ENCODE measurements around the gene MT1B. TPM values are rescaled to one million over a fixed set of nuclear protein-coding genes. Genes with fewer than 3 reads are reported as not detected.

The MT1B gene
- total RNA-seq, 1 experiment from 2014 or later: not detected

- H3K9me3 Mint-ChIP-seq: peaks cover 0 to 13% of the 10 kb centered on the region in 2 experiments; a peak in 2 of 5 replicates
- no peak for TF ChIP-seq CTCF (conservative IDR thresholded peaks at IDR 0.05)
- H2BK12ac ChIP-seq (ENCODE audit: insufficient read length, low read depth, low read length): no peak overlapping the region
- no peak overlapping the region for H3K4ac ChIP-seq (ENCODE audit: low read depth, low read length)
- H2AFZ ChIP-seq (ENCODE audit: low read length): no peak overlapping the region
- H3K14ac ChIP-seq (ENCODE audit: insufficient read depth, low read length): no peak overlapping the region
- no peaks in the 10 kb centered on the region; the same call in 1 of the 2 replicates for H3K4me1 ChIP-seq (ENCODE audit: insufficient read depth, low read length)
- H3K4me3 Mint-ChIP-seq: no peak overlapping the region
- no peak overlapping the region for H4K91ac ChIP-seq (ENCODE audit: insufficient read length, low read depth, low read length)
- no peak overlapping the region for H3K9ac ChIP-seq (ENCODE audit: extremely low read depth, insufficient read length, low read length)
- H2BK5ac ChIP-seq (ENCODE audit: insufficient read length, low read length): no peak overlapping the region
- no peaks in the 10 kb centered on the region for H4K20me1 ChIP-seq (ENCODE audit: control insufficient read depth, insufficient read depth, insufficient read length)
- H3K27me3 ChIP-seq (ENCODE audit: insufficient read depth, low read length): peaks cover 86% of the 10 kb centered on the region
- no peak overlapping the region for H3K4me2 ChIP-seq (ENCODE audit: insufficient read depth, insufficient read length, low read length)
- H2BK15ac ChIP-seq (ENCODE audit: low read depth, low read length): no peak overlapping the region
- H3K23me2 ChIP-seq (ENCODE audit: insufficient read length, low read depth, low read length, poor library complexity, severe bottlenecking): peaks cover 16% of the 10 kb centered on the region
- H3K36me3 Mint-ChIP-seq (ENCODE audit: insufficient read depth in 1 of 3, low read depth in 3 of 3): no peaks in the 10 kb centered on the region
- H4K5ac ChIP-seq (ENCODE audit: insufficient read length, low read depth, low read length): no peak overlapping the region
- no peaks in the 10 kb centered on the region for H3K79me1 ChIP-seq (ENCODE audit: insufficient read depth, low read depth, low read length, poor library complexity, severe bottlenecking)
- H3K18ac ChIP-seq (ENCODE audit: insufficient read length, low read depth, low read length): no peak overlapping the region
- no peak overlapping the region for H3T11ph ChIP-seq (ENCODE audit: low read length)
- H4K8ac ChIP-seq (replicated peaks; ENCODE audit: insufficient read length, low read depth, low read length): no peak overlapping the region
- no peaks in the 10 kb centered on the region for H3K79me2 ChIP-seq (ENCODE audit: insufficient read depth, low read length)
- H3K4me1 Mint-ChIP-seq: peaks cover 24 to 32% of the 10 kb centered on the region in 2 experiments
- no CpG with 5 or more reads among the region's 3 CpGs for WGBS (ENCODE audit: extremely low coverage, insufficient read length, low lambda C conversion rate)
- peaks cover 98% of the 10 kb centered on the region for H3K27me3 Mint-ChIP-seq (ENCODE audit: low read depth)
- no peak overlapping the region for H3K27ac Mint-ChIP-seq
- H2AK5ac ChIP-seq (ENCODE audit: insufficient read length, low read length): no peak overlapping the region
- DNase-seq: no peak
- H3K27ac ChIP-seq (ENCODE audit: insufficient read length, low read depth, low read length): no peak overlapping the region
- H2BK120ac ChIP-seq (ENCODE audit: low read depth, low read length, poor library complexity, severe bottlenecking): no peak overlapping the region
- no peak overlapping the region for H2BK20ac ChIP-seq (ENCODE audit: low read depth, low read length, poor library complexity, severe bottlenecking)
- no peak overlapping the region for H3K23ac ChIP-seq (ENCODE audit: insufficient read length, low read depth, low read length)
- no peak overlapping the region for H3K56ac ChIP-seq (ENCODE audit: insufficient read length, low read depth, low read length)
- no peaks in the 10 kb centered on the region for H3K9me3 ChIP-seq (ENCODE audit: control insufficient read depth, low read depth, low read length)
Observed at GRCh38 chr16:56629531-56629930, 22.2 kb upstream of the MT1B start.

All from H9 (cell line).